ENCODE results near the gene FLG2. TPM values are rescaled to one million over a fixed set of nuclear protein-coding genes. Genes with fewer than 3 reads are reported as not detected.

FLG2 gene
- total RNA-seq (not detected), polyA plus RNA-seq (not detected)
- long read RNA-seq, donor 1 = 0 reads
- long read RNA-seq, donor 2 = 0 reads
- long read RNA-seq, donor 3 = 0 reads
- long read RNA-seq, donor 4 = 0 reads
- long read RNA-seq, donor 5 = 0 reads

DNA sequence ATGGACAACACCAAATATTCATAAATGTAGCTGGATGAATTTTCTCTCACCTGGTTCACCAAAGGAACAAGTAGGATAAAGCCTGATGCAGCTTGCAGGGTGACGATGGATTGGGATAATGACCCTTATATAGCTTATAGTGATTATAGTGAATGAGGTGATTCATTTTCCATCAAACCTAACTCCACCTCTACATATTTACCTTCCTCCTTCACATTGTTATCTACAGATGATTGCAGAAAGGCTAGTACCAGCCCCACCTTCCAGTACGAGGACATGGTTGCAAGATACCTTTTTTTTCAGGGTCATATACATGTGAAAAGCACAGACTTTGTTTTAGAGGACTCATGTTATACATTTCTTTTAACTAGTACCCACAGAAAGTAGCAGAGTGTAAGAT lies at the start of gene FLG2:
TSS of gene FLG2 (minus strand) at position 101 of the 400 bp plus-strand sequence. CDS start 1,122 bp downstream, outside the sequence.
- Histone ChIP-seq H3K9ac (ENCODE audit: insufficient read depth in 1 of 2, low read length in 2 of 2) (no peak within 1 kb of the TSS), H3K4me1 (ENCODE audit: control insufficient read depth in 5 of 5, insufficient read depth in 5 of 5, low read length in 5 of 5) (no peaks in the 10 kb centered on the region), H3K27ac (ENCODE audit: low read depth in 1 of 2, low read length in 1 of 2) (no peak within 1 kb of the TSS), H3K4me3 (no peak within 1 kb of the TSS), H3K9me3 (ENCODE audit: control insufficient read depth in 4 of 4, insufficient read depth in 3 of 4, low read length in 3 of 4) (peaks cover 0 to 6% (median 1%) of the 10 kb centered on the region in 4 donors), H3K27me3 (ENCODE audit: control insufficient read depth in 3 of 3, insufficient read depth in 3 of 3, low read length in 2 of 3) (no peaks in the 10 kb centered on the region), H3K36me3 (ENCODE audit: control insufficient read depth in 4 of 4, insufficient read depth in 4 of 4, low read length in 4 of 4) (no peaks in the 10 kb centered on the region)
- TF ChIP-seq, protein P1, sequence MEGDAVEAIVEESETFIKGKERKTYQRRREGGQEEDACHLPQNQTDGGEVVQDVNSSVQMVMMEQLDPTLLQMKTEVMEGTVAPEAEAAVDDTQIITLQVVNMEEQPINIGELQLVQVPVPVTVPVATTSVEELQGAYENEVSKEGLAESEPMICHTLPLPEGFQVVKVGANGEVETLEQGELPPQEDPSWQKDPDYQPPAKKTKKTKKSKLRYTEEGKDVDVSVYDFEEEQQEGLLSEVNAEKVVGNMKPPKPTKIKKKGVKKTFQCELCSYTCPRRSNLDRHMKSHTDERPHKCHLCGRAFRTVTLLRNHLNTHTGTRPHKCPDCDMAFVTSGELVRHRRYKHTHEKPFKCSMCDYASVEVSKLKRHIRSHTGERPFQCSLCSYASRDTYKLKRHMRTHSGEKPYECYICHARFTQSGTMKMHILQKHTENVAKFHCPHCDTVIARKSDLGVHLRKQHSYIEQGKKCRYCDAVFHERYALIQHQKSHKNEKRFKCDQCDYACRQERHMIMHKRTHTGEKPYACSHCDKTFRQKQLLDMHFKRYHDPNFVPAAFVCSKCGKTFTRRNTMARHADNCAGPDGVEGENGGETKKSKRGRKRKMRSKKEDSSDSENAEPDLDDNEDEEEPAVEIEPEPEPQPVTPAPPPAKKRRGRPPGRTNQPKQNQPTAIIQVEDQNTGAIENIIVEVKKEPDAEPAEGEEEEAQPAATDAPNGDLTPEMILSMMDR (IDR thresholded peaks at IDR 0.05; ENCODE audit: control extremely low read depth, extremely low read depth) = no peak
- DNase-seq = no peak
- no peak for ATAC-seq (ENCODE audit: insufficient read depth, low FRiP score)
- WGBS, 2 donors = 69 to 80% methylated on average over 2 of the region's 2 CpGs

DNA sequence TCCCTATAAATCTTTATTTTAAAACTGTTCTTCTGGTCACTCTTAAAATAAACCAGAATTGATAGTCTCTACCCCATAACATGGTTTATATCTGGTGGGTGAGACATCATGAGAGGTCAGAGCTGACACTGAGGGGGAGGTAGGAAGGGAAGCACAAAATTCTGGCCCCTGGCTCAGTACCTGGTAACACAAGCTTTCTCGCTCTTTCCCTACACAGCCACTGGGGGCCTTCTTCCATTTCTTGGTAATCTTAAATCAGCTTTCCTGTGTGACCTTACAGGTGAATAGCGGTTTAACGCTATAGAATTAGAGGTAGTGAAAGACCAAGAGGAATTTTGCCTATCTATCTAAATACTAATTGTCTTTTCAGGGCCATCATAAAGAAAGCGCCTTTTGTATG lies 48.9 kb upstream of the FLG2 start:
- TF ChIP-seq, protein P1 (IDR thresholded peaks at IDR 0.05; ENCODE audit: control extremely low read depth, extremely low read depth) = no peak
- 89 to 94% methylated on average over 4 of the region's 4 CpGs for WGBS, 2 donors
- DNase-seq = no peak
- no peak for ATAC-seq (ENCODE audit: insufficient read depth, low FRiP score)
- Histone ChIP-seq H3K4me1 (ENCODE audit: control insufficient read depth in 5 of 5, insufficient read depth in 5 of 5, low read length in 5 of 5) (peaks cover 0 to 12% (median 0%) of the 10 kb centered on the region in 5 donors), H3K4me3 (no peak overlapping the region), H3K27ac (ENCODE audit: low read depth in 1 of 2, low read length in 1 of 2) (no peak overlapping the region), H3K27me3 (ENCODE audit: control insufficient read depth in 3 of 3, insufficient read depth in 3 of 3, low read length in 2 of 3) (no peaks in the 10 kb centered on the region), H3K36me3 (ENCODE audit: control insufficient read depth in 4 of 4, insufficient read depth in 4 of 4, low read length in 4 of 4) (no peaks in the 10 kb centered on the region), H3K9me3 (ENCODE audit: control insufficient read depth in 4 of 4, insufficient read depth in 3 of 4, low read length in 3 of 4) (no peaks in the 10 kb centered on the region), H3K9ac (ENCODE audit: insufficient read depth in 1 of 2, low read length in 2 of 2) (no peak overlapping the region)

DNA sequence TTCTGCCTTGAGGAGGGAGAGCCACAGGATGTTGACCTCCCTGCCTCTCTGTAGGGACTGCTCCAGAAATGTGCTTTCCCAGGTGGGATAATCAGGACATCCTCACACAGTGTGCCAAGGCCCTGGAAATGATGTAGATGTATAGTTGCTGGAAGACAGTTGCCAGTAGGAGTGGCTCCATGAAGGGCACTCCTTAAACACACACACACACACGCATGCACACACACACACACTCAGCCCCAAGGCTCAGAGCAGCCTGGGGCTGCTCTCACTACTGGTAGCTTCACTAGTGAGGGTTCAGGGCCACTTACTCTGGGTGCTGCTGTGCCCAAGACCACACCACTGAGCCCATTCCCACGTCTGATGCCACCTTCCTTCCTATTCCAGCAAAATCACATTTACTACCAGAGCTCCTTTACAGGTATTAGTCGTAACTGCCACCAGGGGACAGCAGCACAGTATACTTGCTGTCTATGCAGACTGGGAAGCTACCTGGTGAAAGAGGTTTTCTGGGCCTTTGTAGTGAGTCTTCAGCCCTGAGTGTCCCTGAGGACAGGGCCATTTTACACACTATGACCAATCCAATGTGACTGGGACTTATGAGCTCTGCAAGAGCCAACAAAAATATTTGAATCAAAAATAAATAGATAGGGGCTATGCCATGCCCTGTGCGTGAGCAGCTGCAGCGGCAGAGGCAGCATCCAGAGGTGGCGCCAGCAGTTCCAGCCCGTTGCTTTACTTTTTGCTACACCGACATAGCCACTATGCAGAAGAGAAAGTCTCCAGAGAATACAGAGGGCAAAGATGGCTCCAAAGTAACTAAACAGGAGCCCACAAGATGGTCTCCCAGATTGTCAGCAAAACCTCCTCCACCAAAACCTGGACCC lies 39.2 kb upstream of the FLG2 start:
- no peak overlapping the region for H3K9ac ChIP-seq (ENCODE audit: insufficient read depth in 1 of 2, low read length in 2 of 2)
- 38 to 57% methylated on average over 8 of the region's 8 CpGs for WGBS, 2 donors
- DNase-seq (peak in 2 of 3 donors; percentile 8 to 36), ATAC-seq (ENCODE audit: insufficient read depth, low FRiP score) (no peak)
- H3K4me3 ChIP-seq = no peak overlapping the region
- H3K36me3 ChIP-seq (ENCODE audit: control insufficient read depth in 4 of 4, insufficient read depth in 4 of 4, low read length in 4 of 4) = no peaks in the 10 kb centered on the region
- TF ChIP-seq, protein P1 (IDR thresholded peaks at IDR 0.05; ENCODE audit: control extremely low read depth, extremely low read depth) = no peak
- H3K4me1 ChIP-seq (ENCODE audit: control insufficient read depth in 5 of 5, insufficient read depth in 5 of 5, low read length in 5 of 5) = no peaks in the 10 kb centered on the region
- H3K27ac ChIP-seq (ENCODE audit: low read depth in 1 of 2, low read length in 1 of 2) = no peak overlapping the region
- H3K27me3 ChIP-seq (ENCODE audit: control insufficient read depth in 3 of 3, insufficient read depth in 3 of 3, low read length in 2 of 3) = peaks cover 0 to 4% (median 2%) of the 10 kb centered on the region in 3 donors
- no peaks in the 10 kb centered on the region for H3K9me3 ChIP-seq (ENCODE audit: control insufficient read depth in 4 of 4, insufficient read depth in 3 of 4, low read length in 3 of 4)
